ENCODE results near the gene TCF7L1. TPM values are rescaled to one million over a fixed set of nuclear protein-coding genes. Genes with fewer than 3 reads are reported as not detected.
"Not testable (repeated sequence)": the region's sequence is repeated elsewhere in the genome, so short reads cannot be mapped to it uniquely, and the experiment has no call there.

The TCF7L1 gene
- total RNA-seq, 1 donor from 2014 or later: 8.0 TPM

DNA sequence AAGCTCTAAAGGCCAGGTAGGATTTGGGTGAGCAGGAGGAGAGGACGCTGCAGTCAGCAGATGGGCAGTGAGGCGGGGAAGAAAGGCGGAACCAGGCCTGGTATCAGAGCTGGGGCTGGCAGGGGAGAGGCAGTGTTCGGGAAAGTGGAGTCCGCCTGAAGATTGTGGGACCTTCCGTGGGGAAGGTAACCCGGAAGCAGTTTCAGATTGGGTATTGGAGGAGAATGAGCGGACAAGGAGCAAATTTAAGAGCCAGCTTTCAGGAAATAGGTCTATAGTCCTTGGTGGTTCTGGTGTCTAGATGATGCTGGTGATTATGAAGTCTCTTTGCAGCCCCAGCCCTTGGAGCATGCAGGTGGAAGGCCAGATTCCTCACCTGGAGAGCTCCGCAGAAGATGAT lies 51.0 kb downstream of the TCF7L1 start:
- no peak for DNase-seq

DNA sequence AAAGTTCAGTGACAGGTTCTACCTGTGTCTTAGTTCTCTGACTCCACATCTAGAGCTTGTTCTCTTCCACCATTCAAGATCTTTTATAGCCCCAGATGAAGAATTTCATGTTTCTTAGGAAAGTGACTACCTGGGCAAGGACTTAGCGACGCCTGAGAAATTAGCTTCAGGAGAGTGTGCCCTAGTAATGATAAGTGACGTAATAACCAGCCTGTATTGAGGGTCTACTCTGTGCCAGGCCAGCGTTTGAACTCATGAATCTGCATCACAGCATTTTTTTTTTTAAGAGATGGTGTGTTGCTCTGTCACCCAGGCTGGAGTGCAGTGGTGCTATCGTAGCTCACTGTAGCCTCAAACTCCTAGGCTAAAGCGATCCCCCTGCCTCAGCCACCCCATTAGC lies 51.8 kb downstream of the TCF7L1 start:
- DNase-seq: no peak

DNA sequence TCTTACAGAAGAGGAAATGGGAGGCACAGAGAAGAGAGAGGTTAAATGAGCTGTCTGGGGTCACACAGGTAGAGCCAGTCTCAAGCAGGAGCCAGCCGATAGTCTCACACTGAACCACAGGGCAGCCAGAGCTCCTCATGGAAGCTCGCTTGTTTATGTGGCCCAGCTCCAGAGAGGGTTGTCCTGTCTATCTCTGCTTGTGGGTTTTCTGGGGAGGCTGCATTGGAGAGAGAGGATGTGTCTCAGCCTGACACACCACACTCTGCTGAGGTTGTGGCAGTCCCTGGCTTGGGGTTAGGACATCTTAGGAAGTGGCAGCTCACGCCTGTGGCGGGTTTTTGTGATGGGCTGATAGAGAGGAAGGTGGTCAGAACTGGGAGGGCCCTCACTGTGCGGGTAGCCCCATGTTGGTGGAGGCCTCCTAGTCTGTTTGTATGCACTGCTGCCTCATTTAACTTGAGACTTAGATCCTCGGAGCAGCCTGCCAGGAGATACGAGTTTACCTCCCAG lies 52.3 kb downstream of the TCF7L1 start:
- DNase-seq: no peak

DNA sequence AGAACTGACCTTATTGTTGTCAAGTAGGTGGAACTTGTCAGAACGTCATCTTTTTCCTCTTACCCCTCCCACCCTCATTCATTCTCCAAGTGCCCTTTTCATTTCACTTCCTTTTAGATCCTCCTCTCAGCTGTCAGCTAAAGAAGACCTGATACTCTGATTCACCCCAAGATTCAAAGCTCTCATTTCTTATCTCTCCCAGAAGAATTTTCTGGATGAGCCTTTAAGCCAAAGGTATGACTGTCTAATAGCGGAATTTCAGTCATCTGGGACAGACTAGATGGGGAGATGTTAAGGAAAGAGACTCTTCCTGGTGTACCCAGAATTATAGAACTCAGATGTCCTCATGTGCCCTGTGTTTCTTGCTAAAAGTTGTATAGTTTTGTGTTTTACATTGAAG lies 53.9 kb downstream of the TCF7L1 start:
- DNase-seq: no peak

DNA sequence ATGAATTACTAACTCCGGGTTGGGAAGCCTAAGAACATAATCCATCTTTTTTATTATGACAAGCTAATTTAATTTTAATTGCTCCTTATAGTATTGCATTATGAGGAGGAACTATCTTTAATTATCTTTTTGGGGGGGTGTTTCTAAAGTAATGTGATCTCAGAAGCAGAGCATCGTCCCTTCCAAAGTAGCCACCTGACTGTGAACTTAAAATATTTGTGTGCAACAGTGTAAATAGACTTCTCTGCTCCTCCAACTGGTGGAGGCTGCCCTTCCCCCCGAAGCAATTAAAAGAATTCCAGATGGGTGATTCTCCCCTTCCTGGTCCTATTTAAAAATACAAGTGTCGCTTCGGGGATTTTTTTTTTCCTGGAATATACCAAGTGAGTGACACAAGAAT lies 55.7 kb downstream of the TCF7L1 start:
- DNase-seq: no peak

DNA sequence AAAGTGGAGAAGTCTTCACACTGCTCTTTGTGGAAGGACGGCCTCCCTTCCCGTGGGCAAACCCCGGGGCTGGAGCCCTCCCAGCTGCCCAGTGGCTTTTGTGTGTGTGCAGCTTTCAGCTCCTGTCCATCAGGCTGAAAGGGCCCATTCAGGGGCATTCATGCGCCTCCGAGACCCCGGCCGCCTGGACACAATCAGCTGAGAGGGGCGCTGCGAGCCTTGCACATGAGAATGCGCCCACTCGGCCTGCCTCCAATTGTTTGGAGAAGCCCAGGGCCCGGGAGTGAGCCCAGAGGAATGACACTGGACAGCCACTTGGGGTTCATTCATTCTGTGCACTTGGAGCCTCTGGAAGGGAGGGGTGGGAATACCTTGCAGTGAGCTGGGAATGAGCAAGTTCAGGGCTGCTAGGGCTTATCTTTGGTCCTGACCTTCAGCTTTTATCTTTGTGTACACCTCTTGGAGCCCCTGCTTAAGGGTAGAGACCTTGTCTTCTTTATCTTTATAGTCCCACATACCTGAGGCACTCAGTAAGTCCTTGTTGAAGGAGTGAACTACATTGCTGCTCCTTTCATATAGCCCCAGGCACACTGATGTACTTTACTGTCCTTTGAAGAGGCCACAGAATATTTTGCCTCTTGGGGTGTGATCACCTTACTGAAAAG lies 56.5 kb downstream of the TCF7L1 start:
- no peak for DNase-seq

DNA sequence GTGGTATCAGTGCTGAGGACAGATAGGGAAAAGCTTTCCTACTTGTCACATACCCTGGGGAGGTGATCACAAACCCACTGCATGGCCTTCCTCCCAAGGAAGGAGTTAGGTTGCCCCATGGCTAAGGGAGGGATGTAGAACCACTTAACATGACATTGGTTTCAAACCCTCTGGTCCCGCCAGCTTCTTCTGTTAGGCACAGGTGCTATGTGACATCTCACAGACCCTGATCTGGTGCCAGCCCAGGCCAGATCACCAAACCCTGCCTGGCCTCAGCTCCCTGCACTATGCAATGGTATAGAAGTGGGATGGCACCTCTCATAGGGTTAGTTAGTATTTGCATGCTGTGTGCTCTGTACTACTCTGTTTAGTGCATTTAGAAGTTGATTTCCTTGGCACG lies 58.0 kb downstream of the TCF7L1 start:
- no peak for DNase-seq

DNA sequence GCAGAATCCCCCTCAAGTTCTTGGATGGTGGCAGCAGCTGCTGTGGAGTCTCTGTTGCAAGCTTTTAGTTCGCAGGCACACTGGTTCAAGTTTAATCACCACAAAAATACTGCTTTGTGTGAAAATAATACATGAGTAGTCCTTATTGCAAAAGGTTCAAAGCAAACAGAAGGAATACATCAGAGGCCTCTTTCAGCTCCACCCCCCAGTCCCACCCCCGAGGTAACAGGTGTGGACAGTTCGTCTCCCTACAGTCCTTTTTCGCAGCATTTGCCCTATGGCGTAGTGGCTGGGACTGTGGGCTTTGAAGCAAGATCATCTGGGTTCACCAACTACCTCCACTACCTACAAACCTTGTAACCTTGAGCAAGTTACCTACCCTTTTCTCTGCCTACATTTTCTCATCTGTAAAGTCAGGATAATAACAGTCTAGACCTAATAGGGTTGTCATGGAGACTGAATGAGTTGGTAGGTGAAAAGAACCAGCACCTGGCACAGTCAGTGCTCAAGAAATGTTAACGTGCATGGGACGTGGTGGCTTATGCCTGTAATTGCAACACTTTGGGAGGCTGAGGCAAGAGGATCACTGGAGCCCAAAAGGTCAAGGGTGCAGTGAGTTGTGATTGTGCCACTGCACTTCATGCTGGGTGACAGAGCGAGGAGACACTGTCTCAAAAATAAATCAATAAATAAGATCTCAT lies 61.7 kb downstream of the TCF7L1 start:
- DNase-seq: no peak

DNA sequence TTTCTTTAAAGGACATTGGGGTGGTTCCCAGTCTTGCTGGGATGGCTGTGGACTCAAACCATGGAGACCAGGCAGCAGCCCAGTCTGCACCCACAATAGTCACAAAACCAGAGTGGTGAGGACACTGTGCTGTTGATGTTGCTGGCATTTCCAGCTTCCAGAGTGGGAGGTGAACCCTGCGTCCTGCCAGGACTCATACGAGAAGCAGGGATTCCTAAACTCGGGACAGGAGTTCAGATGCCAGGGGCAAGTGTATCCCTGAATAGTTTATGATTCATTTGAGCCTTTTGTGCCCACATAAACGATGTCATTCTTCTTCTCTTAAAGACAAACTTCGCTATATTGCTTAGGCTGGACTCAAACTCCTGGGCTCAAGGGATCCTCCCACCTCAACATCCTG lies 62.8 kb downstream of the TCF7L1 start:
- DNase-seq: no peak

DNA sequence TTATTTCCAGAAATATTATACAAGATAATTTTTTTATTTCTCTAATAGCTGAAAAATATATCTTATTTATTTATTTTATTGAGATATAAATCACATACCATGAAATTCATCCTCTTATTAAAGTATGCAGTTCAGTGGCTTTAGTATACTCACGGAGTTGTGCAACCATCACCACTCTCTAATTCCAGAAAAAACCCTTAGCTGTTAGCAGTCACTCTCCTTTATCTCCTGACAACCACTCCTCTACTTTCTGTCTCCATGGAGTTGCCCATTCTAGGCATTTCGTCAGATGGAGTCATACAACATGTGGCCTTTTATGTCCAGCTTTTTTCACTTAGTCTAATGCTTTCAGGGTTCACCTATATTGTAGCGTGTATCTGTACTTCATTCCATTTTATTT lies 66.5 kb downstream of the TCF7L1 start:
- peak; percentile 55 for DNase-seq

DNA sequence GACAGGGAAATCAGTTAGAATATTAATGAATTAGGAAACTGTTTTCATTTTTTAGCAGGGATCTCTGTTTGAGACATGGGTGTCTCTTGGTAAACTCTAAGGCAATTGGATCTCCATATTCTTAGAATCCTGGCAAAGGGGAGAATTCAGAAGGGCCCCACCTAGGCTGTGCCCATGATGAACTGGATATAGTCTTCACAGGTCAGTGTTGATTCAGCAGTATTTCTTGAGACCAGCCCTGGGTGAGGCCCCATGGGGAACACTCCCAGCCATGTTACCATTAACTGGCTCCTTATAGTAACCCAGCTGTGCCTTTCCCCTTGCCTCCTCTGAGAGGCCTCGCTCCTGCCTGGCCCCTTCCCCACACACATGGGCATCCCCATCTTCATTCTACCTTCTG lies 76.7 kb downstream of the TCF7L1 start:
- DNase-seq: no peak

DNA sequence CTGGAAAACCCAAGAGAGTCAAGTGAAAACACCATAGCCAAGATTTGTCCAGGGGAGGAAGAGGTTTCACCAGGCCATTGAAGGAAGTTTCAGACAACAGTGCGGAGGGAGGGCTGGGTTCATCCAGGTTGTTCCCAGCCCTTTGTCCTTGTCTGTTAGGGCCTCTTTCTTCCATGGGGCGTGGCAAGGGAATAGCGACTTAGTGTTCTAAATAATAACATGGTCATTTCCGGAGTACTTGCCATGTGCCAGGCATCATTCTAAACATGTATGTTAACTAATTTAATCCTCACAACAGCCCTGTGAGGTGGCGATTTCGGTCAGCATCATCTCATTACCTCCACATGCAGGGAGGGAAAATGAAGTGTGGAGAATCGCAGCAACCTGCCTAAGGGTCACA lies 77.3 kb downstream of the TCF7L1 start:
- no peak for DNase-seq

DNA sequence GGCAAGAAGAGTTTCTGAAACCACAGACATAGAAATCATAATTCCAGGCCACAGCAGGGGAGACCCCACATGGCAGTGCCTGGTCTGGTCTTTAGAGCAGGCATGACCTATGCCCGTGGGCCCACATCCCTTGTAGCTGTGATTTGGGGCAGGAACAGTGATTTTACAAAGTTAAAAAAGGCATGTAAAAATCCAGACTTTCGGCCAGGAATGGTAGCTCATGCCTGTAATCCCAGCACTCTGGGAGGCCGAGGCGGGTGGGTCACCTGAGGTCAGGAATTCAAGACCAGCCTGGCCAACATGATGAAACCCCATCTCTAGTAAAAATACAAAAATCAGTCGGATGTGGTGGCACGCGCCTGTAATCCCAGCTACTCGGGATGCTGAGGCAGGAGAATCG lies 78.4 kb downstream of the TCF7L1 start:
- DNase-seq: not testable (repeated sequence)

DNA sequence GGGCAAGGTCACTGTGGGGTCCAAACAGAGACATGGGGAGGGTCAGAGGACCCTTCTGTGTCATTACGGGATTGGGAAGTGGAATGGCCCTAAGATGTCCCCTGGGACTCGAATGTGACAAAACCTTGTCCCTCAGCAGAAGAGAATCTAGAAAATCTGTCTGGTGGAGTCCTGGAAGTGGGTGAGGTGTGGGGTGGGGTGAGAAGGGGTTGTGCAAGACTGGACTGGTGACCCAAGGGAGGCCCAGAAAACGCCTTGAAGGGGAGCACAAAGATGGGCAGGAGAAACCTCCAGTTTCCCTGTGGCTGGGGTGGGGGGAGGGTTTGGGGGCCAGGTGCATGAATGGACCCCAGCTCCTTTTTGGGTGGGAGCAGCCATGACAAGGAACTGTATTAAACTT lies 79.6 kb downstream of the TCF7L1 start:
- DNase-seq: no peak

DNA sequence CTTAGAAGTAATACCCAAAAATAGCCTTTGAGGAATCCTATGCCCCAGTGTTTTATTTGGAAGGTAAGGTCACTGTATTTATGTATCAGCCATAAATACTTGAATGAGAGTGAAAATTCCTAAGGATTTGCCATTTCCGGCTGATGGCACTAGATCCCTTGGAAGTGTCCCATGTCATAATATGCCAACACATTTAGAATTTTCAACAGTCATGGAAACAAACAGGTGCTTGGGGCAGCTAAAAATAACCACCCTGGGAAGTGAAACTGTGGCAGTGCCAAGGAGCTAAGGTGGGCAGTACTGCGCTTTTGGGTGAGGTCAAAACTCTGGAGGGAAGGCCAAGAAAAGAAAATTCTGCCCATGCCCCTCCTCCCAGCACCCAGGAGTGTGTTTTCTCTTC lies 80.2 kb downstream of the TCF7L1 start:
- no peak for DNase-seq

DNA sequence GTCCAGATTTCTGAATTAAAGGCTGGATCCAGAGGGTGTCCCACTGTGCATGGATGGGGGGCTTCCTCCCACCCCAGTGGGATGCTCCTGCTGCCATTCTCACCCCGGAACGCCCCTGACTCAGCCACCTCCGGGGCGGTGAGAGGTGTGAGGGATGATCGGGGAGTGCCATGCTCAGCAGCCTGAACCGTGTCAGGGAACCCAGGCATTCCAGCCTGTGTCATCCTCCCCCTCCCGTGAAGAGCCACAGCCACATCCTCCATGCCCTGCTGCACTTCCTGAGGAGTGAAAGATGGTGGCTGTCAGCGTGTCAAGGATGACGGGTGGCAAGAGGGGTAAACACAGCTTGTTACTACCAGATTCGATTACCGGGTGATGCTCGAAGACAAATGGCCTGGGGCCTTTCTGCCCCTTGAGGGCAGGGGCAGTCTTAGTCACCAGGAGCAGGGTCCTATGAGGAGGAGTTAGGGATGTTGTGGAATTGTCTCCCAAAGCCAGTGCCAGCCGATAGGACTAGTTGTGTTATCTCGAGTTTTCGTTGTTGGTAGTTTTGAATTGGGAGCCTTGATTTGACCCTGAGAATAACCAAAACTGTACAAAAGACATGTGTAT lies 80.8 kb downstream of the TCF7L1 start:
- DNase-seq: no peak

DNA sequence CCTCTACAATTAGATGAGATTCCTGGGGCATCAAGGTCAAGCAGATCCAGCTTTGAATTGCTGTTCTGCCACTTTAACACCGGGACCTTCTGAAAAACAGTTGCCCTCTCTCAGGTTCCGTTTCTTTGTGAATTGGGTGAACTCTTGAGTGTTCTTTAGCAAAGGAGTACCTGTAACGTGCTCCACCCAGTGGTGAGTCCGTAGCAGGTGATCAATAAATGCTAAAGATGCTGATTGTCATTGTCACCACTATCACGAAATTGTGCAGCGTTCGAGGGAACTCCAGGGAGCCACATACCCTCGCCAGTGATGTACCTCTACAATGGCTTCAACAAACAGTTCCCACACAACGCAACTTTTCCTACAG lies 81.9 kb downstream of the TCF7L1 start:
- no peak for DNase-seq

DNA sequence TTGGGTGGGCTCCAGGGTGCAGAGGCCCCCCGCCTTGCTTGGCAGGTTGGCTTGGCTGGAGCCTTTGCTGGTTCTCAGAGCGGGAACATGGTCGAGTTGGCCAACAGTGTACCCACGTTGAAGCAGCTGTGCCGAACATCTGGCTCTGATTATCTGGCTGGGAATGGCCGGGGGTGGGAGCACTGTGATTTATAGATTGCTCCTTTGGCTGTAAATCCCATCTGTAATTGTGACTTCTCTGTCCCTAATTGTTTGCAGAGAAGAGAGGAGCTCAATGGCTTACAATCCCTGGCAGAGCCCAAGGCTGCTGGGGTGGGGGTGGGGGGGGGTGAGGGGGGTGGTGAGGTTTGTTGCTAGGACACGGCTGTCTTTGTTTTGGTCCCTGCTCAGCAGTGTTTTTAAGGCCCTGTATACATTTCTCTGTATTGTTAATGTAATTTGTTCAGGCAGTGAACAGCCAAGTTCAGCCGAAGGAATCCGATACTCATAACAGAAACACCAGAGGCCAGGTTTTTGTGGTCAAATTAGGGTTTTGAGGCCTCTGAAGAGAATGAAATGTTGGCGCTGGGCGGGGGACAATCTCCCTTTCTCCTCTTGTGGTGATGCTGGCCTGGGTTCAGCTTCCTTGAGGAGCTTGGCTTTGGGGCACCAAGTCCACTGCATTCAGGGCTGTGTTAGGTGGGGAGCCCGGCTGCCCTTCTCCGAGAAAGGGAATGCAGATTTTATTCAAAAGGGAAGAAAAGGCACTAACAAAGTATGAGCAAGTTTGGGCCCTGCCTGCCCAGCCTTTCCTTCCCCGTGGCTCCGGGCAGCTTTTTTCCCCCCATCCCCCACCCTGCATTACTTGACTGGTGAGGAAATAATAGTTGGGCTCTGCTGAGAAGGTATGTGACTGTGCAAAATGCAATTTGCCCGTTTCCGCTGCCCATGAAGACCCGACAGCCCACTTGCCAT lies 82.5 kb downstream of the TCF7L1 start:
- DNase-seq: peak; percentile 96

DNA sequence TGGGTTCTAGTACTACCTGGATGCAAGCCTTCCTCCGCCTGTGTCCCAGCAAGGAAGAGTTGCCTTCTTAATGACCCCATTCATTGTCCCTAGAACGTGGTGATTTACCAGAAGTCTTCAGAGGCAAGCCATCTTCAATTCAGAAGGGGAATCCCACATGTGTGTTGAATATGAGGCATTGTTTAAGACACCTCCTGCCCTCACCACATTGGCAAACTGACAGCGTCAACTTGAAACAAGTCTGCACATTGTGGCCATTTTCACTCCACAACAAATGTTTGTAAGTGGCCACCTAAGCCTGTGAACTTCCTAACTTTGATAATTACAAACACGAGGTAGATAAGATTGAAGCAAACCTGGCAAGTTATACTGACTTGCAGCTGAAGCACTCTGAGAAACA lies 83.7 kb downstream of the TCF7L1 start:
- no peak for DNase-seq

DNA sequence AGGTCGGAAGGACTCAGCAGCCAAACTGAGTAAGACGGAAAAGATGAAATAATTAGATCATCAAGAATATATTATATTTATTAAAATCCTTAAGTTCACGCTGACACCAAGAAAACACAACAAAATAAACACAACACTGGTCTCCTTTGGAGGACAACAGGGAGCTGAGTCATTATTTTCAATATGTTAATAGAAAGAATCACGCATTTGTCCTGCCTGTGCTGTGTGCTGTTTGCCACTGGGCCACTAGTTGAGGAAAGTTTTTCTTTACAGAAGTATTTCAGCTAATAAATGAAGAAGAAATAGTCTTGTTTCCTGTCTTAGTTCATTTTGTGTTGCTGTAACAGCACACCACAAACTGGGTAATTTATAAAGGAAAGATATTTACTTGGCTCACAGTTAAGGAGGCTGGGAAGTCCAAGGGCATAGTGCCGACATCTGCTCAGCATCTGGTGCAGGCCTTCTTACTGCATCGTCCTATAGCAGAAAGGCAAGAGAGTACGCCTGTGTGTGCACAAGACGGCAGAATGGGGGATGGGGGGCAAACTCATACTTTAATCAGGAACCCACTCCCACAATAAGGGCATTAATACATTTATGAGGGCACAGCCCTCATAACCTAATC lies 88.0 kb downstream of the TCF7L1 start:
- peak; percentile 97 for DNase-seq

DNA sequence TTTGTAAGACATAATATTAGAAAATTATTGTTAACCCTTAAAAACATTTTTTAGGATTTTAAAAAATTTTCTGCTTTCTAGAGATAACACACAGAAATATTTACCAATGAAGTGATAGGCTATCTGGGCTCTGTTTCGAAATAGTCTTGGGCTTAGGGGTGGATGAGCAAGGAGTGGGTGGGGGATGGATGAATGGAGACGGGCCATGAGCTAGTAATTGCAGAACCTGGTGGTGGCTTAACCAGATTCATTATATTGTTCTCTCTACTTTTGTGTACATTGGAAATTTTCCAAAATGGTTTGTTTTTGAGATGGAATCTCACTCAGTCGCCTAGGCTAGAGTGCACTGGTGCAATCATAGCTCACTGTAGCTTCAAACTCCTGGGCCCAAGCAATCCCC lies 89.6 kb downstream of the TCF7L1 start:
- DNase-seq: no peak

DNA sequence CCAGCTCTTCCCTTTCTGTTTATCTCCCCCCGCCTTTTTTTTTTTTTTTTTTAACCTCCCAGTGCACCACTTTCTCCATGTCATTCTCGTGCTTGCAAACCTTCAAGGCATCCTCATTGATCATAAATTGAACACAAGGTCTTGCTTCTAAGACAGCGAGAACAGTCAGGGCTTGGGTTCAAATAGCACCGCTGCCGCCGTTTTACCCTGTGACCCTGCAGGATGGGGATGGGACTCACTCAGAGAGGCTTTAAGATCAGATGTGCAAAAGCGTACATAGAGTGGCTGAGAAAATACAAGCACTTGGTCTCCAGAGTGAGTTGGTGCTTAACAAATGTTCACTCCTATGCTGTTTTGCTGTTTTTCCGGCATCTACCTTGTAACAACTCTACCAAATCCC lies 93.6 kb downstream of the TCF7L1 start:
- DNase-seq: no peak

All from skin of body (tissue), 2 donors.